Activated effector memory CD4-positive, alpha-beta T cell treated with anti-CD3 and anti-CD28 coated beads, Interleukin-2, amount 50 U/mL, for 16 hours (primary cell): ENCODE results near the gene NAALADL1.
A peak's percentile ranks its signal among the peaks of the same experiment; 100 is the strongest.

Source experiments
- DNase-seq: peaks from one replicate; pipeline ENCODE4 v3.0.0-alpha.2; 2020

The NAALADL1 gene, protein sequence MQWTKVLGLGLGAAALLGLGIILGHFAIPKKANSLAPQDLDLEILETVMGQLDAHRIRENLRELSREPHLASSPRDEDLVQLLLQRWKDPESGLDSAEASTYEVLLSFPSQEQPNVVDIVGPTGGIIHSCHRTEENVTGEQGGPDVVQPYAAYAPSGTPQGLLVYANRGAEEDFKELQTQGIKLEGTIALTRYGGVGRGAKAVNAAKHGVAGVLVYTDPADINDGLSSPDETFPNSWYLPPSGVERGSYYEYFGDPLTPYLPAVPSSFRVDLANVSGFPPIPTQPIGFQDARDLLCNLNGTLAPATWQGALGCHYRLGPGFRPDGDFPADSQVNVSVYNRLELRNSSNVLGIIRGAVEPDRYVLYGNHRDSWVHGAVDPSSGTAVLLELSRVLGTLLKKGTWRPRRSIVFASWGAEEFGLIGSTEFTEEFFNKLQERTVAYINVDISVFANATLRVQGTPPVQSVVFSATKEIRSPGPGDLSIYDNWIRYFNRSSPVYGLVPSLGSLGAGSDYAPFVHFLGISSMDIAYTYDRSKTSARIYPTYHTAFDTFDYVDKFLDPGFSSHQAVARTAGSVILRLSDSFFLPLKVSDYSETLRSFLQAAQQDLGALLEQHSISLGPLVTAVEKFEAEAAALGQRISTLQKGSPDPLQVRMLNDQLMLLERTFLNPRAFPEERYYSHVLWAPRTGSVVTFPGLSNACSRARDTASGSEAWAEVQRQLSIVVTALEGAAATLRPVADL

GRCh38 chr11:65058419-65059054, at the start of gene NAALADL1:
TSS of gene NAALADL1 (minus strand) at chr11:65058553. CDS start at chr11:65058521, 32 bp downstream.
- DNase-seq: no peak

DNA sequence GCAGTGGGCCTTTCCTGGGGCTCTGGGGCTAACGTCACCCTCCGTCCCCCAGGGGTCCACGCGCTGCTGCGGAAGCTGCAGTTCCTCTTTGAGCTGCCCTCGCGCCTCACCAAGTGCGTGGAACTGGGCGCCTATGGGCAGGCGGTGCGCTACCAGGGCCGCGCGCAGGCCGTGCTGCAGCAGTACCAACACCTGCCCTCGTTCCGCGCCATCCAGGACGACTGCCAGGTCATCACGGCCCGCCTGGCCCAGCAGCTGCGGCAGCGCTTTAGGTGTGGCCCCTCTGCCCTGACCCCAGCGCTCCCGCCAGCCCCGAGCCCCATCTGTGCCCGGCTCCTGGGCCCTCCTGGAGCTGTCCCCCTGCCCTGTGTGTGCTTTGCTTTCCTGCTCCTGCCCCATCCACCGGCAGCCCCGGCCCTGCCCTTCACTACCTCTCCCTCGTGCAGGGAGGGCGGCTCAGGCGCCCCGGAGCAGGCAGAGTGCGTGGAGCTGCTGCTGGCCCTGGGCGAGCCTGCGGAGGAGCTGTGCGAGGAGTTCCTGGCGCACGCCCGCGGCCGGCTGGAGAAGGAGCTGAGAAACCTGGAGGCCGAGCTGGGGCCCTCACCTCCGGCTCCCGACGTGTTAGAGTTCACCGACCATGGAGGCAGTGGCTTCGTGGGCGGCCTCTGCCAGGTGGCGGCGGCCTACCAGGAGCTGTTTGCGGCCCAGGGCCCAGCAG, 49.6 kb upstream of the NAALADL1 start:
- no peak for DNase-seq

GRCh38 chr11:65107078-65107477, 48.7 kb upstream of the NAALADL1 start:
- DNase-seq: no peak

GRCh38 chr11:65104628-65105027, 46.3 kb upstream of the NAALADL1 start:
- no peak for DNase-seq

DNA sequence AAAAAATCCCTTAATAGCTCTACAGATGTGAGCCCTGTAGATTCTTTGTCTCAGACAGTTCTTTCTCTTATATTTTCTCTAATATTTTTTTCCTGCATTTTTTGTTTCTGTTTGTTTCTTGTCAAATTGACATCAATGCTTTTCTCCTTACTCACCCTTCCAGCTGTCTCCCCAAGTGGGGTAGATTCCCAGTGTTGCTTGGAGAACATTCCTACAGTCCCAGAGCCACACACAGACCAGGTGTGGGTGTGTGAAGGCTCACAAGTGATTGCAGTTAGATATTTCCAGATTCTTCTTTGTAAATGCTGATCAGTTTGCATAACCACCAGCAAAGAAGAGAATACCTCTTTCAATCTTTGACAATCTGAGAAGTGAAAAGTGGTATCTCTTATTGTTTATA, 45.1 kb upstream of the NAALADL1 start:
- DNase-seq: no peak

- DNase-seq: no peak
These were observed 44.1 kb upstream of the NAALADL1 start for GRCh38 chr11:65102142-65103095.

- DNase-seq: no peak
These were observed 42.5 kb upstream of the NAALADL1 start for GRCh38 chr11:65100674-65101350.

- no peak for DNase-seq
These were observed 38.6 kb upstream of the NAALADL1 start for GRCh38 chr11:65096926-65097325.

- peak; percentile 94 for DNase-seq
These were observed 37.8 kb upstream of the NAALADL1 start, which contains the start of gene VPS51 for GRCh38 chr11:65095974-65096806. TSS of gene VPS51 (plus strand) at chr11:65096214. CDS start at chr11:65096251, 37 bp downstream.

GRCh38 chr11:65095427-65095826, 37.1 kb upstream of the NAALADL1 start:
- DNase-seq: no peak

DNA sequence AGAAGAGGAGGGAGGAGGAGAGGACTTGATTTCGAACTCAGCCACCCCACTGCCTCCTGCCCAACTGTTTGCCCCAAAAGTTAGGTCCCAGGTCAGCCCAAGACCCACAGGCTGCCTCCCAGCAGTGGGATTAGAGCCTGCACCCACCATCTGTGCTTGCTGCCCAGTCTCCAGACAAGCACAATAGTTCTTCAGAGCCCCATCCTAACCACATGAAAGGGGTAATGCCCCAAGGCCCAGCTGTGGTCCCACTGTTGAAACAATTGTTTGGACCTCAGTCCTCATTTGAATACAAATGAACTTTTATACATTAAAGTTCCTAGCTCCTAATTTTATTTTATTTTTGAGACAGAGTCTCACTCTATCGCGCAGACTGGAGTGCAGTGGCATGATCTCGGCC, 32.3 kb upstream of the NAALADL1 start:
- no peak for DNase-seq

- no peak for DNase-seq
These were observed 31.3 kb upstream of the NAALADL1 start for GRCh38 chr11:65089621-65090020.

DNA sequence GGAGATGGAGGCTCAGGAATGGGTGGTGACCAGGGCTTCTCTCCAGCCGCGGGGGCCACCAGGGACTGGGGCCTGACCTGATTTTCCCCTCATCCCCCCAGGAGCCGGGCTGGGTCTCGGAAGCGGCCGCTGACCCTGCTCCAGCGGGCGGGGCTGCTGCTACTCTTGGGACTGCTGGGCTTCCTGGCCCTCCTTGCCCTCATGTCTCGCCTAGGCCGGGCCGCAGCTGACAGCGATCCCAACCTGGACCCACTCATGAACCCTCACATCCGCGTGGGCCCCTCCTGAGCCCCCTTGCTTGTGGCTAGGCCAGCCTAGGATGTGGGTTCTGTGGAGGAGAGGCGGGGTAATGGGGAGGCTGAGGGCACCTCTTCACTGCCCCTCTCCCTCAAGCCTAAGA, 29.5 kb upstream of the NAALADL1 start:
- DNase-seq: no peak

GRCh38 chr11:65087216-65087615, 28.9 kb upstream of the NAALADL1 start:
- no peak for DNase-seq

DNA sequence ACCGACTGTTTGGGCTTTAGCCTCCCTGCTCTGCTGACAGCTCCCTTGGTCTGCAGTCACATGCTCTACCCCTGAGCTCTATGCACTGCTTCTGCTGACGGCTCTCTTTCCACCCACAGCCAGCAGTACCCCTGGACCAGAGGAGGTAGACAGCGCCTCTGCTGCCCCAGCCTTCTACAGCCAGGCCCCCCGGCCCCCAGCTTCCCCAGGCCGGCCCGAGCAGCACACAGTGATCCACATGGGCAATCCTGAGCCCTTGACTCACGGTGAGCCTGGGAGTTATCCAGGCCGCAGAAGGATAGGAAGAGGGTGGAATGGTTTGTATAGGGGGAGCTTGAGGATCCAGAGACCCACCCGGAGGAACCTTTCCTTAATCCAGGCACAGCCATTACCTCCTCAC, 28.5 kb upstream of the NAALADL1 start:
- DNase-seq: no peak

- DNase-seq: no peak
These were observed 27.1 kb upstream of the NAALADL1 start for GRCh38 chr11:65085446-65085845.

DNA sequence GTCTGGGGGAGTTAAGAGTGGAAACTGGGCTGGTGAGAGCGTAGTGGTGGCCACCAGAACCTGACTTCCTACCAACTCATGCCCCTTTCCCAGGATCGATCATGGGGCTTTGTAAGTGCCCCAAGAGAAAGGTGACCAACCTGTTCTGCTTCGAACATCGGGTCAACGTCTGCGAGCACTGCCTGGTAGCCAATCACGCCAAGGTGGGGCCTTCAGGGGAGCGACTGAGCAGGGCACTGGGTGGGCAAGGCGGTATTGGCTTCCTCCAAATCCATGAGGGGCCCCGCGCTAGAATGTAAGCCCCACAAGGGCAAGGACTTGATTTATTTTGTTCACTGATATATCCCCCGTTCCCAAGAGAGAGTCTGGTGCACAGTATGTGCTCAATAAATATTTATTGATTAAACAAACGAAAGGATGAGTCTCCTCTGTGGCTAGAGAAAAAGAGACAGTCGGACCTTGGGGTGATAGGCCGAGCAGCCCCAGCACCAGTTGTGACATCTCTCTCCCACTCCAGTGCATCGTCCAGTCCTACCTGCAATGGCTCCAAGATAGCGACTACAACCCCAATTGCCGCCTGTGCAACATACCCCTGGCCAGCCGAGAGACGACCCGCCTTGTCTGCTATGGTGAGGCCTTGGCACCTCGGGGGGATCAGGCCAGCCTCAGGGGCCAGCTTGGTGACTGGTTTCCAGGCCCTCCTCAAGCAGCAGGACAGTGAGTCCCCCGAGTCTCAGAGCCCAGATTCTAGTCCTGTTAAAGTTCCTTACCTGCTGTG, 26.4 kb upstream of the NAALADL1 start:
- DNase-seq: no peak

GRCh38 chr11:65083834-65084597, 25.7 kb upstream of the NAALADL1 start, which contains the start of the genes CDCA5 and ZFPL1:
TSS of gene CDCA5 (minus strand) at chr11:65084040. CDS start at chr11:65083978, 62 bp downstream.
TSS of gene ZFPL1 (plus strand) at chr11:65084222. CDS start at chr11:65084699, 477 bp downstream.
- DNase-seq: peak; percentile 99
